Ecto neural progenitor cell (in vitro differentiated cells): ENCODE data around the gene RGPD3.
"Not testable (repeated sequence)": the region's sequence is repeated elsewhere in the genome, so short reads cannot be mapped to it uniquely, and the experiment has no call there.

Source experiments
- DNase-seq: peaks from one replicate; pipeline ENCODE4 v3.0.0-alpha.2; 2018; ENCODE audit warnings: low spot score

Gene RGPD3

DNA sequence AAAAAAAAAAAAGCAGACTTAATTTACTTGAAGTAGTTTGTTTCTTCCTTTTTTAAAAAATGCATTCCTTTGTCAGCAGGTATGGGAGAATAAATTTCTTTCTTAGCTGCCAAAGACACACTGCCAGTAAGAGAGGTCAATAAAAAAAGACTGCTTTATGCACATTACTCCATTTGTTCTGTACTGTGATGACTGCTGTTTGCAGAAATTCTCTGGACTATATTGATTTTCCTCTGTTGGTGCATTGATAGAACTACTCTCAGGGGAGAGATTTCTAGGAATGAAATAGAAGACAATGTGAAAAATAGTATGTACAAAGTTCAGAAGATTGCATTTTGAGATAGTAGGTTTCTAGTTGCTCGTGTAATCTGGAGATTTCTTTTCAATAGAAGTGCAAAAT lies 11.3 kb upstream of the RGPD3 start:
- DNase-seq: not testable (repeated sequence)

DNA sequence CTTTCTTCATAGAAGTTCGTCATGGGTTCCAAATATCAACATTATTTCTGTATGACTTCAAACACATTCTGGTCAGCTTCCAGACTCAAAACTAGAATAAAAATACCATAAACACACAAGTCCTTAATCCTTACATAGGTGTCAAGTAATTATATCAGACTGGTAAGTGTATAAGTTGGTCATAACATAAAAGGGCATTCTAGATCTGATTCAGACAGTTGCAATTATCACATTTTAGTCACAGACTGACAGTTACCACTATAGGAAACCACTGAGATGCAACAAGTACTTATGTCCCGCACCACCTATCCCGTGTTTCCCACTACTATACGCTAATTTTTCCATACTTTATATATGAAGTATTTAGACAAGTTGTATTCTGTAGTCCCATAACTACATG lies 9.4 kb upstream of the RGPD3 start:
- not testable (repeated sequence) for DNase-seq

DNA sequence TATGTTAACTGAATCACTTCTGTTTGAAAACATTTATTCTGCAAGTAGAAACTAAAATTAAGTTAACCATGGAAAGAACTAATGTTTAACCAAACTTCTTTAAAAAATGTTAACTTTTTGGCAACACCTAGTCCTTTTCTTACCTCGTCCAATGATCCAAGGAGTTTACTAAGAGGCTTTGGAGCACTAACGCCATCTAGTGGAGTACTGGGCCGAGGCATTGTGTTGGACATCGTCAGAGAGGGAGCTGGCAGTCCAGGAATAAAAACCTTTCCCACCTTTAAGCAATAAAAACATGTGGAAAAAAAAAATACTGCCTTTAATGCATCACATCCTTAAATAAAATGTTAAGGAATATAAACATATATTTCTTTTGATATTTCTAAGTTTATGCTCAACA lies 2.4 kb upstream of the RGPD3 start:
- not testable (repeated sequence) for DNase-seq

DNA sequence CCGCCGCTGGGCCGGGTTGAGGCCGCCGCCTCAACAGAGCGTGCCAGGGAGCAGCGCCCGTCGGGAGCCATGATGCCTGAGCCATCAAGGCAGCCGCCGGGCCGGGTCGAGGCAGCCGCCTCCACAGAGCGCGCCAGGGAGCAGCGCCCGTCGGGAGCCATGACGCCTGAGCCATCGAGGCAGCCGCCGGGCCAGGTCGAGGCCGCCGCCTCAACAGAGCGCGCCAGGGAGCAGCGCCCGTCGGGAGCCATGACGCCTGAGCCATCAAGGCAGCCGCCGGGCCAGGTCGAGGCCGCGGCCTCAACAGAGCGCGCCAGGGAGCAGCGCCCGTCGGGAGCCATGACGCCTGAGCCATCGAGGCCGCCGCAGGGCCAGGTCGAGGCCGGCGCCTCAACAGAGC lies 697 bp downstream of the RGPD3 start:
- not testable (repeated sequence) for DNase-seq

DNA sequence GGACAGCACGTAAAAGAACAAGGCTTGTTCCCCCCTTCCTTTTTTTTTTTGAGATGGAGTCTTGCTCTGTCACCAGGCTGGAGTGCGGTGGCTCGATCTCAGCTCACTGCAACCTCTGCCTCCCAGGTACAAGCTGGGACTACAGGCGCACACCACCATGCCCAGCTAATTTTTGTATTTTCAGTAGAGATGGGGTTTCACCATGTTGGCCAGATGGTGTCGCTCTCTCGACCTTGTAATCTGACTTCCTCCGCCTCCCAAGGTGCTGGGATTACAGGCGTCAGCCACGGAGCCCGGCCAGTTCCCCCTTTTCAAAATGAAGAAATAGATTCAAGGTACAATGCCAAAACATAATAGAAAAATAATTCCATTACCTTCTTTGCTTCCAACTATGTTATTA lies 6.3 kb downstream of the RGPD3 start:
- not testable (repeated sequence) for DNase-seq

DNA sequence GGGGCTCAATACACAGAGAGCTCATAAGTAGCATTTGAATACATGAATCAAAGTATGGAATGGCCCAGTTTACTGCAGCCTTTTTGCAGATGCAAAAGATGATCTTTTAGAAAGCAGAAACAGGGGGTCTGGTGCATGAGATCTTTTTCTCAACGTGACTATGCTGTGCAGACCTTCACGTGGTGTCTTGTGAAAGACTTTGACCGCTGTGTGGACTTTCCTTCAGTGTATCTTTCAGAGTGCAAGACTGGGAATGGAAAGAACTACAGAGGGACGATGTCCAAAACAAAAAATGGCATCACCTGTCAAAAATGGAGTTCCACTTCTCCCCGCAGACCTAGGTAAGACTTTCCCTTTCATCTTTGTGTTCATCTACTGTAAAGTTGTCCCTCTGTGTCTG lies 77.5 kb downstream of the RGPD3 start:
- DNase-seq: not testable (repeated sequence)

DNA sequence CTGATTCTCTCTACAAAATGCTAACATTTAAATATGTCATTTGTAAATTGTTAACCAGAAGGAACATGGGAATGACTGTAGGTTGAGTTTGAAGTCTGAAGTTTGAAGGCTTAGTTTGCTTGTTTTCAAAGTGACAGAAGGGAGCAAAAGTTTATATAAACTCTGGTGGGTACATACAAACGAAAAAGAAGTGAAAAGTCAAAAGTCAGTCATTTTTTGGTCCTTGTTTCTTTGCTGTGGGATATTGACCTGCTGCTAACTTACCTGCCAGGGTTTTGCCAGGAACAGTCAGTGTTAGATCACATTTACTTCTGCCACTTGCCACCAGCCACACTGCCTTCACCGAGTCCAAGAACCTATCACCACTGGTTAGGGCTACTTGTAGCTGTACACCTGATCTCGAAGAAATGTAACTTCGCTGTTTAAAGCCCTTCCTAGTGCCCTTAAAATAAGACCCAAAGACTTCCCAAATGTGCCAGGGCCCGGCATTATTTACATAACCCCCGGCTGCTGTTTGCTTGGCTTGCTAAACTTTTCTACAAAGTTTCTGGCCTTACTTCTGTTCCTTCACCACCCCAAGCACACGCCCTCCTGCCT lies 79.3 kb downstream of the RGPD3 start:
- not testable (repeated sequence) for DNase-seq

DNA sequence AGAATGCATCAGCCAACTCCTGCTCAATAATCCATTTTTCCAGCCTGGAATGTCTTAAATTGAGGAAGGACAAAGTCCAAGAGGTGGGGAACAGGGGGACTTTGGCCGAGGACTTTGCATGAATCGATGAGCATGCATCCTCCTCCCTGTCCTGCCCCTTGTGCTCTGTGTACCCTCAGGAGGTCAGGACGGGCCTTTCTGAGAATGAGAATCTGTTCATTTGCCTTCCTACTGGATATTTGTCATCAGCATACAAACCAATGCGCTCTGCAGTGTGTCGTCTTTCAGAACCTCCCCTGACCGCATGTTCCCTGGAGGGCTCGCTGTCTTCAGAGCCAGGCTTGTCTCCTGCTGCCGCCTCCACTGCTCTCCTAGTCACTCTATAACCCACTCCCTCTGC lies 83.7 kb downstream of the RGPD3 start:
- DNase-seq: not testable (repeated sequence)

DNA sequence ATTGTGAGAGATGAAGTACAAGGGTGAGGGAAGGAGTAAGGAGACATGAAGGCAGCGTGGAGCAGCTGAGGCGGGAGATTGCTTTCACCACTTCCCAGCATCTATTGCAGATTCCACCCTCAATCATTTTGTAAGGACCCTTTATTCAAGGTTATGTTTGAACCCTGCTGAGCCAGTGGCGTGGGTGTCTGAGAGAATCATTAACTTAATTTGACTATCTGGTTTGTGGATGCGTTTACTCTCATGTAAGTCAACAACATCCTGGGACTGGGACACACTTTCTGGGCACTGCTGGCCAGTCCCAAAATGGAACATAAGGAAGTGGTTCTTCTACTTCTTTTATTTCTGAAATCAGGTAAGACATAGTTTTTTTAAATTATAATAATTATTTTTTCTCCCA lies 86.3 kb downstream of the RGPD3 start:
- DNase-seq: not testable (repeated sequence)

DNA sequence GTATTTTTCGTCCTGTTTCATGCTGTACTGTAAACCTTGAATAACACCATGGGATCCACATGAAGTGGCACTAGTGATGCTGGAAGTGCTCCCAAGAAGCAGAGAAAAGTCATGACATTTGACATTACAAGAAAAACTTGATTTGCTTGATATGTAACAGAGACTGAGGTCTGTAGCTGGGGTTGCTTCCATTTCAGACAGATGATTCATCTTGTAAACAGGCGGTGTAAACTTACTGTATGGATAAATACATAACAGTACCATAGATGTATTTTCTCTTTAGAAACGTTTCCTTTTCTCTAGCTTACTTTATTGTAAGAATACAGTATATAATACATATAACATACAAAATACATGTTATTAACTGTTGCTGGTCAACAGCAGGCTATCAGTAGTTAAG lies 88.6 kb downstream of the RGPD3 start:
- not testable (repeated sequence) for DNase-seq

DNA sequence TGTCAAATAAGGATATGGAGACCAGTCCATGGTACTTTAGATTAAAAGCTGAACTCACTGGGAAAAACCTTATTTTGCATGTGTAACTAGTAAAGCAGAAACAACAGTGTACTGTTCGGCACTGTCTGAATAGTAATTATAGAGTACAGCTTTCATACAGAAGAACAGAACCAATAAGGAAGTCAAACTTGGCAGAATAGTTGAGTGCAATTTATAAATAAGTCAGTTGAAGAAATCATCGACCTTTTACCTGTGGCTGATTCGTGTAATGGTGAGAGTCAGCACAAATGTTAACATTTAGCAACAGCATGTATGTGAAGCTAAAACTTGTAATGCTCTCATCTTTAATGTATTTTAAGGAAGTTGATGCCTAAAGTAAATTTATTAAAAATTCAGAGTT lies 99.0 kb downstream of the RGPD3 start:
- not testable (repeated sequence) for DNase-seq

DNA sequence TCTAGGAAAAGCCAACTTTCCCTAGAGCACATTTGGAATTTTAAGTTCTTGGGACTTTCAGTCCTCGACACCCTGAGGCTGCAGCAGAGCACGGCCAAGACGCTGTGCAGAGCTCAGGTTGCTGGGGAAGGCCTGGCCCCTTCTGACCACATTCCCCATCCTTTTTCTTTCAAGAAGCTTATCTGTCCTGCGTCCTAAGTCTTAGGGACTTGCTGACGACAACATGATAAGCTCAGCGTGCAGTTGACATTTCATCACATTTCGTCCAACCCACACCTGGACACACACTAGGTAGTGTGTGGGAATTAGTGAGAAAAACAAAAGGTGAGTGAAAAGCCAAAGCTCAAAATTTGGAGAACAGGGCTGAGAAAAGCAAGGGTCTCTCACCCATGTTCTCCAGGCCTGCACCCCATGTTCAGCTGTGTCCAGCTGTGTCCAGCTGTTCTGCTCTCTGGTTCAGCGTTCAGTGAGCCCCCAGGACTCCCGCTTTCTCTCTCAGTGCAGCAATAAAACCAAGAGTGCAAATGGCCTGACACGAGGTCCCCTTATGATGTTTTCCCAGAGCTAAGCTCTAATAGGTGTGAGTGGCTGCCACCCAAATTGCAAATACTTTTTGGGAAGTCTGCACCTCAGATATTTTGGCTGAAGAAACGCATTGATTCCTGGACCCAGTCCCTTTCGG lies 101.9 kb downstream of the RGPD3 start:
- no peak for DNase-seq

DNA sequence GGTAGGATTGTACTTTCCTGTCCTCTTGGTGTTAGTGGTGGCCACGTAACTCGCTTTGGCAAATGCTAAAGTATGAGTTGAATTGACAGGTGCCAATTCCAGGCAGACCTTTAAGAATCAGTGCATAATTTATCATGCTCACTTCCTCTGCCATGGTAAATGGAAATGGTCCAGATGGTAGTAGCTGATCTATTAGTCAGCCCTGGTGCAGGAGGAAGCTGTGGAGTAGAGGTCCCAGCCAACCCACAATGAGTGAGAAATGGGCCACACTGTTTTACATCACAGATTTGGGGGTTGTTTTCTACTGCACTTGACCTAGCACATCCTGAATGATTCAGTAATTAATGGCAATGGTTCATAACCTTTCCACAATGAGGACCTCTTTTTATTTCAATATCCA lies 104.4 kb downstream of the RGPD3 start:
- DNase-seq: no peak

DNA sequence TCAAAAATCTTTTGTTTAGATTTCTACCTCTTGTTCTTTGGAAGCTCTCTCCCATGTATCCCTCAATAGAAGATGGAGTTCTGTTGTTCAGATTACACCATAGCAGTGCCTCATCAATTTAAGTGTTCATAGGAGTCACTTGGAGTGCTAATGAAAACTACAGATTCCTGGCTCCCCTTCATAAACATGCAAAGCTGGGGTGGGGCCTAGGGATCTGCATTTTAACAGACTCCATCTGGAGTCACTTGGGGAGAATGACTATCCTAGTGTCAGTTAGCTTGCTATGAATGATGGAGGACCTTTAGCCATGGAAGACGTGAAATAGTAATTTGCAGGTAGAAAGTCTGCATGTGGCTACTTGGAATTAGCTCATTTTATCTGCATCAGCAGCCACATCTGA lies 105.4 kb downstream of the RGPD3 start:
- DNase-seq: no peak

DNA sequence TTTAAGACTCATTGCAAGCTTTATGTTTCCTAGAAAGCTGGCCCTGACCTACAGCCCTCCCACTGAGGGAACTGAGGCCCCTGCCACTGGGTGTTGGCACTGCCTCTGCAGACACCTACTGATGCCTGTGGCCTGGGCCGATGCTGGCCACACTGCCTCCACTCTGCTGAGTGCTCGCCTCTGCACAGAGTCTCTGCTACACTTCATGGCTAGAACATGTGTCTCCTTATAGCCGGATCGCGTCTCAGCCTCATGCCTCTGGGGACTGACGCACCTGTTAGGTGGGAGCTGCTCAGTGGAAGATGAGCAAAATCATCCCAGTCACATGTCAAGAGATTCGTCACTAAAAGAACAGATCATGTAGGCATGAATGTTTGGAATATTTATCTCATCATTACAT lies 108.7 kb downstream of the RGPD3 start:
- DNase-seq: no peak

DNA sequence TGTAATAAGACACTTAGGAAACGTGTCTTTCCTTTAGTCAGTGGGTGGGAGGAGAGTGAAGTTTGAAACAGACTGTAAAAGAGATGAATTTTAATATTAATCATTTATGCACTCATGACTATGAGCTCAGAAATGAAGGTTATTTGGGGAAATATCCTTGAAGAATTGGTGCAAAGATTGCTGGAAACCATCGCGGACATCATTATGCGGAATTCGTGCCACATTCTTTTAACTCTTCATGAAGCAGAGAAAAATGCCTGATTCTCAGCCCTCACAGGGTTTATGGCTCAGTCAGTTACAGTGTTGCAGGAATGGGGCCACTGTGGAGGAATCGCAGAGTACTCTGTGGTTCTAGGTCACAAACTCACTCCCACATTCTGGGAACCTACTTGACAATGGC lies 109.7 kb downstream of the RGPD3 start:
- no peak for DNase-seq

DNA sequence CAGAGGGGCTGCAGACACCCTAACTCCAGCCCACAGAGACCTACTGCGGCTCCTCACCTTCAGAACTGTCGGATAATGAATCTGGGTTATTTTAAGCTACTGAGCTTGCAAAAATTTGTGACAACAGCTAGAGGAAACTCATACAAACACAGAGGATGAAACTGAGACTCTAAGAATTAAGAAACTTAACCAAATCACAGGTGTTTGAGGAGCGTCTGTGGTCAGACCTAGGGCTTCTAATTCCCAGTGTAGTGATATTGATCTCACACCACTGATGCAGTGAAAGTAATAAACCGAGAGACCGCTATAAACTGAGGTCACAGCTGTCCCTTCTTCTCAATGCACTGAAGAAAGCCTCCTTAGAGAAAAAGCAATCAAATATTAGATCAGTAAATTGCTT lies 110.1 kb downstream of the RGPD3 start:
- no peak for DNase-seq

DNA sequence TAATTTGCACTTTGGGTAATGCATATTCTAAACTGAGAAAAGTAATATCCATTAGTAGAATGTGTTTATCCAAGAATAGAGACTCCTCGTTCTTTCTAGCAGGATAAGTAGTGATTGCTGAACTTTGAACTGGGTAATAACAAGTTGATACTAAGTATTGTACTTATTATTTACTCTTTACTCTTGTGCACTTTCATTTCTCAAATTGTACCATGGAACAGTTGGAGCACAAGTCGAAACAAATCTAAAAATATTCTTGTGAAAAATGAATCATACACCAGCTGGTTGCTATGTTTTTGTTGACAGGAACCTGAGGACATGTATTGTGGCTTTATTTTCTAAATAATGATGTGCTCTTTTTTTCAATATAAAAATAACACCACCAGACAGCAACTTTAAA lies 111.9 kb downstream of the RGPD3 start:
- DNase-seq: no peak

DNA sequence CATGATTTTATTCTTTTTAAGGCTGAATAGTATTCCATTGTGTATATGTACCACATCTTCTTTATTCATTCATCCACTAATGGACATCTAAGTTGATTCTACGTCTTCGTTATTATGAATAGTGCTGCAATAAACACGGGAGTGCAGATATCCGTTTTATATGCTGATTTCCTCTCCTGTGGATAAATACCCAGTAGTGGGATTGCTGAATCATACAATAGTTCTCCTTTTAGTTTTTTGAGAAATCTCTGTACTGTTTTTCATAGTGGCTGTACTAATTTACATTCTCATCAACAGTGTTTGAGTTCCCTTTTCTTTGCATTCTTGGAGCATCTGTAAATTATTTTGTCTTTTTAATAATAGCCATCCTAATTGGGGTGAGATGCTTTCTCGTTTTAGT lies 114.5 kb downstream of the RGPD3 start:
- no peak for DNase-seq

DNA sequence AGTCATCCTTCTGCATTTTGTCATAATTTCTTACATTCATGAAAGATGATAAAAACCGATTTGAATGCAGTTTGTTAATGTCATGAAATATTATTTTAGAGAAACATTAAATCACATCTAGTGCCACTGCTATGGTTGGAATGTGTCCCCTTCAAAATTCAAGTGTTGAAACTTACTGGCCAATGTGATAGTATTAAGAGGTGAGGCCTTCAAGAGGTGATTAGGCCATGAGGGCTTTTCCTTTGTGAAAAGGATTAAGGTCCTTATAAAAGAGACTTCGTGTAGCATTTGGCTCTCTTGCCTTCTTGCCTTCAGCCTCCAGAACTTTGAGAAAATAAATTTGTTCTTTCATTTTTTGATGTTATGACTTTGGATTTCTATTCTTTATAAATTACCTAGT lies 117.2 kb downstream of the RGPD3 start:
- no peak for DNase-seq

DNA sequence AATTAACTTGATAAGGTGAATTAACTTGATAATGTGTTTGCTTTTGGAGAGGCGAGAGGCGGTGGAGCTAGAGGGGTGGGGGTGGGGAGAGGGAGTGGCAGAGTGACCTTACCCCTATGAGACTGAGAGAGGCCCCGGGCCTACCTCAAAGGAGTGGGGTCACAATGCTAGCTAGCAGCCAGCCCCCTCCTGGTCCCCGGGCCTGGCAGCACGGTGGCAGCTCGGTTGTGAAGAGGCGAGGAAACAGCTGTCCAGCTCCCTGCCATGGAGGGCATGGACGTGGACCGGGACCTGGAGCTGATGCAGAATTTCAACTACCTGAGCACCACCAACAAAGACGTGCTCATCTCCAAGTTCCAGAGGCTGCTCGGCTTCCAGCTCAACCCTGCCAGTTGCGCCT lies 123.9 kb downstream of the RGPD3 start:
- no peak for DNase-seq

DNA sequence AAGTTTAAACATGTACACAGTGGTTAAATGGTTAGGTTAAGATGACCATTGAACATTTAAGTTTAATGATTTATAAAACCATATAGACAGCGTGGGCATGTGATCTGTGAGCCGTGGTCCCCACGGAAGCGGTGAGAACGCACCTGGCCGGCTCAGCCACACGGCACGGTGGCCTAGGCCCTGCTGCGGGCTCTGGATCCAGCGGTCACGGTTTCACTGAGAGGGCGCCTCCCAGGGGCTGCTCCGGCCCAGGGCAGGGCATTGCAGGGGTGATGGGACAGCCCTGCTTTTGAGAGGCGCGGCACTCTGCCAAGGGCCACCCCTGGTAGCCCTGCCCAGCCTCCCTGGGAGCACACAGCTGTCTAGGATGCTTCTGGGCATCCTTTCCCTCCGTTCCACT lies 124.9 kb downstream of the RGPD3 start:
- no peak for DNase-seq

DNA sequence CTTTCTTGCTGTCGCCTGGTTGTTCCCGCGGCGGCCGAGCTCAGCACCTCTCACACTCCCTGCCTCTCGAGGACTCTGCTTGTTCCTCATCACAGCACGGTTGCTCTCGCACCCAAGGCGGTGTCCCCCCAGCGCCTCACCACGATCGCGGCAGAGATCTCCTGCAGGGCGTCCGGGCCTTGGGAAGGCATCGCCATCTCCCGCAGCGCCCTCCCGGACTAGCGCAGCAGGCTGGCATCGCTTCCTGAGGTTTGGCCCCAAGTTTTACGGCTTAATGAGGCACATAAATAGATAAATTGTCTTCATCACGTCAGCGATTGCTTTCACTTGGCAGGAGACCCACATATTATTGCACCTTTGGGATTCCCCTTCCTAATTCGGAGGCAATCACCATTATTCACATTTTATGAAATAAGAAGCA lies 125.4 kb downstream of the RGPD3 start:
- no peak for DNase-seq

DNA sequence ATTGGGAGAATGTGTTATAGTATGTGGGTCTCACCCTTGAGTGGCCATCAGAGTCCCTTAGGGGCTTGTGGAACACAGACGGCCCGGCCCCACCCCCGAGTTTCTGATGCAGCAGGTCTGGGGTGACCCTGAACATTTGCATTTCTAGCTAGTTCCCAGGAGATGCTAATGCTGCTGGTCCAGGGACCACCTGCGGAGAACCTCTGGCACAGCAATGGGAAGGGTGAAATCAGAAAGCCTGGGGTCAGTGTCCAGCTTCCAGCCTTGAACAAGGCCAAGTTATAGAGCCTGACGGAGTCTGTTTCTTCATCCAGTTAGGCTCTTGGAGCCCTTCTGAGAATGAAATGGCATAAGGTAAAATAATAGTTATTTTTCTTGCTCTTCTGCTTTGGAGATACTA lies 126.5 kb downstream of the RGPD3 start:
- no peak for DNase-seq
